NCI-H460 (cell line): ENCODE data around the gene CCL27. TPM values are rescaled to one million over a fixed set of nuclear protein-coding genes. Genes with fewer than 3 reads are reported as not detected.
A peak's percentile ranks its signal among the peaks of the same experiment; 100 is the strongest.

ENCODE experiments used
- DNase-seq: peaks from one replicate; pipeline ENCODE4 v3.0.0-alpha.2; 2016; ENCODE audit warnings: low read depth; ENCODE audit errors: extremely low read depth
- total RNA-seq: library from RNA; depleted of rRNA; stranded (reverse); fragments of >200 nt; shearing (Covaris generic); gene quantifications from 2 replicates; pipeline ENCODE4 v1.2.3, GENCODE V29; 2014

The CCL27 gene
- total RNA-seq, 1 experiment from 2014 or later: 0.47 TPM

- no peak for DNase-seq
These were observed 23.1 kb upstream of the CCL27 start for GRCh38 chr9:34685591-34685990.

- no peak for DNase-seq
These were observed 22.4 kb upstream of the CCL27 start for GRCh38 chr9:34684816-34685215.

- no peak for DNase-seq
These were observed 21.7 kb upstream of the CCL27 start for GRCh38 chr9:34684145-34684544.

GRCh38 chr9:34675869-34676268 is 13.4 kb upstream of the CCL27 start:
- DNase-seq: no peak

GRCh38 chr9:34675048-34675714 is 12.7 kb upstream of the CCL27 start:
- peak; percentile 51 for DNase-seq

GRCh38 chr9:34674440-34674839 is 12.0 kb upstream of the CCL27 start:
- no peak for DNase-seq

GRCh38 chr9:34671307-34671706 is 8.8 kb upstream of the CCL27 start:
- DNase-seq: no peak

GRCh38 chr9:34669809-34670562 is 7.5 kb upstream of the CCL27 start:
- DNase-seq: no peak

- peak; percentile 90 for DNase-seq
These were observed 3.2 kb upstream of the CCL27 start for GRCh38 chr9:34665381-34666250.

- DNase-seq: no peak
These were observed 2.6 kb upstream of the CCL27 start for GRCh38 chr9:34665067-34665380.

- peak; percentile 80 for DNase-seq
These were observed 2.0 kb upstream of the CCL27 start for GRCh38 chr9:34664281-34665066.

- DNase-seq: no peak
These were observed 797 bp upstream of the CCL27 start for GRCh38 chr9:34663303-34663605.

GRCh38 chr9:34659592-34660253 is 2.7 kb downstream of the CCL27 start:
- DNase-seq: no peak

GRCh38 chr9:34658461-34658860 is 4.0 kb downstream of the CCL27 start:
- no peak for DNase-seq

- DNase-seq: no peak
These were observed 5.5 kb downstream of the CCL27 start for GRCh38 chr9:34656992-34657391.

- no peak for DNase-seq
These were observed 7.1 kb downstream of the CCL27 start for GRCh38 chr9:34655394-34655793.

GRCh38 chr9:34654323-34655051 is 8.0 kb downstream of the CCL27 start:
- no peak for DNase-seq

- DNase-seq: no peak
These were observed 9.0 kb downstream of the CCL27 start for GRCh38 chr9:34653151-34654072.

GRCh38 chr9:34652602-34653000 is 9.9 kb downstream of the CCL27 start:
- DNase-seq: no peak
